Measurements from ENCODE around the gene PAXX. TPM values are rescaled to one million over a fixed set of nuclear protein-coding genes. Genes with fewer than 3 reads are reported as not detected.

The PAXX gene
- polyA plus RNA-seq, 1 donor (not counting 4 experiments of a cell fraction or from before 2014, with no cell fraction given): 11.2 TPM

DNA sequence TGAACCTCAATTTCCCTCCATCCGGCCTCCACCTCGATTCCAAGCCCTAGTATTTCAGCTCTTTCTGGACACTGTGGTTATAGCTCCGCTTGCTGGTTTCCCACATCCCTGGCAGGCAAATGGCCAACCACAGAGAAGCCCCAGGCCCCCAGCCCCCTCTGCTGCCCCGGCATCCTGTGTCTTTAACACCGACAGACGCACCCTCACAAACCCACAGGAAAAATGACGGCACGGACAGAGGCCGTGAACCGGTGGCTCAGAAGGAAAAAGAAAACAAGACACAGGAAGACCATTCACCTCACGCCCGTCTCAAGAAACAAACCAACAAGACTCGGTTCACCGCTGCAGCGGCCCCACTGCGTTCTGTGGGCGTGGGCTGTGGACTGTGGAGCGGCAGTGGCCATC, 5.6 kb downstream of the PAXX start:
- no peak for DNase-seq (ENCODE audit: low read depth, low spot score)
- dilution Hi-C loops (cut with MboI; ENCODE audit: extremely low pct_ligation_motif_present, low sequenced_read_pairs): no loop called here
- TF ChIP-seq CTCF (optimal IDR thresholded peaks at IDR 0.05 in 1 of 3, IDR thresholded peaks at IDR 0.05 in 1 of 3, conservative IDR thresholded peaks at IDR 0.05 in 1 of 3; ENCODE audit: extremely low read depth in 1 of 3, insufficient read depth in 2 of 3, low read length in 3 of 3) (no peak), EZH2 (IDR thresholded peaks at IDR 0.05; ENCODE audit: low read length) (no peak)
- H3K4me3 ChIP-seq (ENCODE audit: control insufficient read depth in 2 of 3, extremely low read depth in 1 of 3, insufficient read depth in 2 of 3, low read depth in 1 of 3, low read length in 3 of 3): no peak overlapping the region
- no peak for FAIRE-seq
- H3K9me3 ChIP-seq (ENCODE audit: control insufficient read depth, low read depth, low read length): no peaks in the 10 kb centered on the region
- H3K9me1 ChIP-seq (ENCODE audit: control insufficient read depth, extremely low read depth, insufficient read depth, low read length): no peaks in the 10 kb centered on the region
- peaks cover 3% of the 10 kb centered on the region for H4K20me1 ChIP-seq (ENCODE audit: control insufficient read depth, extremely low read depth, insufficient read depth, low read length)
- peaks cover 44% of the 10 kb centered on the region for H3K4me1 ChIP-seq (ENCODE audit: control insufficient read depth, extremely low read depth, insufficient read depth, low read length)
- no peaks in the 10 kb centered on the region for H3K27me3 ChIP-seq (ENCODE audit: control insufficient read depth, extremely low read depth, insufficient read depth, low read length)
- no peak overlapping the region for H3K9ac ChIP-seq (ENCODE audit: control insufficient read depth, extremely low read depth, insufficient read depth, low read length)
- no peak overlapping the region for H3K4me2 ChIP-seq (ENCODE audit: control insufficient read depth, extremely low read depth, insufficient read depth, low read depth, low read length)
- H3K36me3 ChIP-seq (ENCODE audit: control insufficient read depth in 2 of 2, extremely low read depth in 1 of 2, insufficient read depth in 2 of 2, low read length in 2 of 2): peaks cover 0 to 10% of the 10 kb centered on the region in 2 experiments
- no peak overlapping the region for H2AFZ ChIP-seq (ENCODE audit: control insufficient read depth, low read length)
- H3K79me2 ChIP-seq (ENCODE audit: control insufficient read depth, insufficient read depth, low read length): no peaks in the 10 kb centered on the region
- no peak overlapping the region for H3K27ac ChIP-seq (ENCODE audit: control insufficient read depth, insufficient read depth, low read length)

- Histone ChIP-seq H3K9me1 (ENCODE audit: control insufficient read depth, extremely low read depth, insufficient read depth, low read length) (no peaks in the 10 kb centered on the region), H3K4me3 (ENCODE audit: control insufficient read depth in 2 of 3, extremely low read depth in 1 of 3, insufficient read depth in 2 of 3, low read depth in 1 of 3, low read length in 3 of 3) (no peak overlapping the region), H3K27ac (ENCODE audit: control insufficient read depth, insufficient read depth, low read length) (no peak overlapping the region), H3K9me3 (ENCODE audit: control insufficient read depth, low read depth, low read length) (no peaks in the 10 kb centered on the region), H3K36me3 (ENCODE audit: control insufficient read depth in 2 of 2, extremely low read depth in 1 of 2, insufficient read depth in 2 of 2, low read length in 2 of 2) (no peaks in the 10 kb centered on the region), H4K20me1 (ENCODE audit: control insufficient read depth, extremely low read depth, insufficient read depth, low read length) (no peaks in the 10 kb centered on the region), H3K79me2 (ENCODE audit: control insufficient read depth, insufficient read depth, low read length) (no peaks in the 10 kb centered on the region), H3K4me2 (ENCODE audit: control insufficient read depth, extremely low read depth, insufficient read depth, low read depth, low read length) (peak overlapping the region; percentile 48), H2AFZ (ENCODE audit: control insufficient read depth, low read length) (no peak overlapping the region), H3K27me3 (ENCODE audit: control insufficient read depth, extremely low read depth, insufficient read depth, low read length) (no peaks in the 10 kb centered on the region), H3K9ac (ENCODE audit: control insufficient read depth, extremely low read depth, insufficient read depth, low read length) (no peak overlapping the region), H3K4me1 (ENCODE audit: control insufficient read depth, extremely low read depth, insufficient read depth, low read length) (peaks cover 25% of the 10 kb centered on the region)
- dilution Hi-C loops (cut with MboI; ENCODE audit: extremely low pct_ligation_motif_present, low sequenced_read_pairs): no loop called here
- TF ChIP-seq CTCF (optimal IDR thresholded peaks at IDR 0.05 in 1 of 3, IDR thresholded peaks at IDR 0.05 in 1 of 3, conservative IDR thresholded peaks at IDR 0.05 in 1 of 3; ENCODE audit: extremely low read depth in 1 of 3, insufficient read depth in 2 of 3, low read length in 3 of 3) (no peak), EZH2 (IDR thresholded peaks at IDR 0.05; ENCODE audit: low read length) (no peak)
- no peak for DNase-seq (ENCODE audit: low read depth, low spot score)
- FAIRE-seq: no peak
These were observed 8.1 kb downstream of the PAXX start for GRCh38 chr9:137000177-137000930.
